Smooth muscle cell of the brain vasculature (primary cell): Measurements from ENCODE around the gene JMJD6.
"Not testable (repeated sequence)": the region's sequence is repeated elsewhere in the genome, so short reads cannot be mapped to it uniquely, and the experiment has no call there.

Source experiments
- DNase-seq: peaks from one replicate; pipeline ENCODE4 v3.0.0-alpha.2; 2012; ENCODE audit warnings: low read depth, low spot score

The JMJD6 gene

GRCh38 chr17:76726231-76726775 is at the start of gene JMJD6:
JMJD6 (minus strand) TSS chr17:76726606; CDS start chr17:76726475, 131 bp downstream.
- peak; percentile 91 for DNase-seq

GRCh38 chr17:76775021-76775600 is 48.7 kb upstream of the JMJD6 start:
- DNase-seq, result no peak

- no peak for DNase-seq
Measured at GRCh38 chr17:76772842-76773525, 46.6 kb upstream of the JMJD6 start.

GRCh38 chr17:76758570-76758969 is 32.2 kb upstream of the JMJD6 start:
- DNase-seq, result no peak

- no peak for DNase-seq
Measured at GRCh38 chr17:76757256-76757655, 30.9 kb upstream of the JMJD6 start.

- no peak for DNase-seq
Measured at GRCh38 chr17:76755285-76755684, 28.9 kb upstream of the JMJD6 start.

- no peak for DNase-seq
Measured at GRCh38 chr17:76753061-76753961, 26.9 kb upstream of the JMJD6 start.

- DNase-seq, result no peak
Measured at GRCh38 chr17:76752006-76752405, 25.6 kb upstream of the JMJD6 start.

GRCh38 chr17:76751416-76751993 is 25.1 kb upstream of the JMJD6 start:
- DNase-seq, result no peak

- no peak for DNase-seq
Measured at GRCh38 chr17:76748657-76749056, 22.3 kb upstream of the JMJD6 start.

GRCh38 chr17:76747716-76748363 is 21.4 kb upstream of the JMJD6 start:
- no peak for DNase-seq

GRCh38 chr17:76745785-76746184 is 19.4 kb upstream of the JMJD6 start:
- not testable (repeated sequence) for DNase-seq

- DNase-seq, result no peak
Measured at GRCh38 chr17:76744747-76745146, 18.3 kb upstream of the JMJD6 start.

GRCh38 chr17:76742958-76743357 is 16.6 kb upstream of the JMJD6 start:
- DNase-seq, result no peak

GRCh38 chr17:76740329-76741118 is 14.1 kb upstream of the JMJD6 start:
- DNase-seq, result no peak

- DNase-seq, result not testable (repeated sequence)
Measured at GRCh38 chr17:76739568-76740115, 13.2 kb upstream of the JMJD6 start.

GRCh38 chr17:76738468-76738850 is 12.1 kb upstream of the JMJD6 start:
- DNase-seq, result no peak

- peak; percentile 81 for DNase-seq
Measured at GRCh38 chr17:76737676-76738467, 11.5 kb upstream of the JMJD6 start, which contains the start of gene MFSD11. MFSD11 (plus strand) TSS chr17:76738119; CDS start chr17:76738353, 234 bp downstream.

GRCh38 chr17:76737082-76737675 is 10.8 kb upstream of the JMJD6 start, which contains the start of gene SRSF2:
SRSF2 (minus strand) TSS chr17:76737331; CDS start chr17:76737160, 171 bp downstream.
- peak; percentile 96 for DNase-seq
